Neuronal stem cell (in vitro differentiated cells): Measurements from ENCODE around the gene CYP4A11.
A peak's percentile ranks its signal among the peaks of the same experiment; 100 is the strongest.
"Not testable (repeated sequence)": the region's sequence is repeated elsewhere in the genome, so short reads cannot be mapped to it uniquely, and the experiment has no call there.

ENCODE experiments used
- DNase-seq: peaks from one replicate; pipeline ENCODE4 v3.0.0-alpha.2; 2013; ENCODE audit warnings: low spot score
- H2AFZ ChIP-seq: one replicate; pipeline ENCODE4 v1.6.1; 2013; ENCODE audit warnings: mild to moderate bottlenecking, low read length, inconsistent platforms
- H2AK5ac ChIP-seq: 2 replicates; pipeline ENCODE4 v1.6.1; 2013; ENCODE audit warnings: low read depth, mild to moderate bottlenecking, inconsistent platforms, low read length, moderate library complexity, mixed read lengths
- H2BK120ac ChIP-seq: 2 replicates; pipeline ENCODE4 v1.6.1; 2013; ENCODE audit warnings: low read depth, mild to moderate bottlenecking, inconsistent platforms, low read length, moderate library complexity, mixed read lengths
- H2BK12ac ChIP-seq: one replicate; pipeline ENCODE4 v1.6.1; 2013; ENCODE audit warnings: low read length, inconsistent platforms
- H2BK15ac ChIP-seq: 2 replicates; pipeline ENCODE4 v1.6.1; 2013; ENCODE audit warnings: mild to moderate bottlenecking, low read length, inconsistent platforms, mixed read lengths
- H2BK5ac ChIP-seq: one replicate; pipeline ENCODE4 v1.6.1; 2013; ENCODE audit warnings: inconsistent platforms, mild to moderate bottlenecking, low read length, moderate library complexity
- H3K14ac ChIP-seq: one replicate; pipeline ENCODE4 v1.6.1; 2013; ENCODE audit warnings: low read length, inconsistent platforms
- H3K18ac ChIP-seq: 2 replicates; pipeline ENCODE4 v1.6.1; 2013; ENCODE audit warnings: low read length, inconsistent platforms
- H3K23ac ChIP-seq: 2 replicates; pipeline ENCODE4 v1.6.1; 2013; ENCODE audit warnings: low read depth, mild to moderate bottlenecking, mixed read lengths, low read length, inconsistent platforms; ENCODE audit not compliant: poor library complexity
- H3K27ac ChIP-seq: replicated peaks from 3 replicates; pipeline ENCODE4 v1.5.1; 2013; ENCODE audit warnings: low read length, inconsistent platforms
- H3K27me3 ChIP-seq, 3 experiments: 2 replicates each; pipeline ENCODE4 v1.6.1; 2013; ENCODE audit warnings: low read length in 3 of 3, mild to moderate bottlenecking in 2 of 3, inconsistent platforms in 1 of 3, low read depth in 1 of 3, mixed read lengths in 1 of 3, moderate library complexity in 1 of 3; ENCODE audit not compliant: control insufficient read depth in 3 of 3, insufficient read depth in 3 of 3
- H3K36me3 ChIP-seq, 2 donors: replicated peaks in 1 of 2; 2 replicates each; pipeline ENCODE4 v1.6.1; 2013; ENCODE audit warnings: low read length in 2 of 2; ENCODE audit not compliant: control insufficient read depth in 2 of 2, insufficient read depth in 2 of 2
- H3K4ac ChIP-seq: 2 replicates; pipeline ENCODE4 v1.6.1; 2013; ENCODE audit warnings: inconsistent platforms, mild to moderate bottlenecking, low read length, moderate library complexity
- H3K4me1 ChIP-seq, 2 donors: 1 replicate in 1 of 2; 2 replicates in 1 of 2; pipeline ENCODE4 v1.6.1; 2013; ENCODE audit warnings: low read length in 2 of 2, low read depth in 1 of 2; ENCODE audit not compliant: control insufficient read depth in 2 of 2, insufficient read depth in 1 of 2
- H3K4me2 ChIP-seq: one replicate; pipeline ENCODE4 v1.6.1; 2013; ENCODE audit warnings: mild to moderate bottlenecking, low read length, inconsistent platforms; ENCODE audit not compliant: insufficient read depth, poor library complexity, severe bottlenecking
- H3K4me3 ChIP-seq, 2 donors: 2 replicates each; pipeline ENCODE4 v1.5.1; 2013; ENCODE audit warnings: low read length in 2 of 2, mild to moderate bottlenecking in 2 of 2, inconsistent platforms in 1 of 2, moderate library complexity in 1 of 2
- H3K79me1 ChIP-seq: one replicate; pipeline ENCODE4 v1.6.1; 2013; ENCODE audit warnings: low read depth, mild to moderate bottlenecking, inconsistent platforms, low read length, moderate library complexity
- H3K9ac ChIP-seq: one replicate; pipeline ENCODE4 v1.6.1; 2013; ENCODE audit warnings: mild to moderate bottlenecking, low read depth, low read length, inconsistent platforms; ENCODE audit not compliant: poor library complexity
- H3K9me3 ChIP-seq, 2 donors: replicated peaks in 1 of 2; 2 replicates each; pipeline versions ENCODE3 to v1.6.1; 2013; ENCODE audit warnings: low read length in 2 of 2, mild to moderate bottlenecking in 2 of 2, inconsistent platforms in 1 of 2, low read depth in 1 of 2, mixed read lengths in 1 of 2, moderate library complexity in 1 of 2; ENCODE audit not compliant: control insufficient read depth in 2 of 2, insufficient read depth in 1 of 2
- H4K8ac ChIP-seq: one replicate; pipeline ENCODE4 v1.6.1; 2013; ENCODE audit warnings: low read depth, mild to moderate bottlenecking, inconsistent platforms, low read length, moderate library complexity
- H4K91ac ChIP-seq: one replicate; pipeline ENCODE4 v1.6.1; 2013; ENCODE audit warnings: low read length, low read depth, mild to moderate bottlenecking, inconsistent platforms; ENCODE audit not compliant: poor library complexity
- WGBS, 2 donors: extraction: QIAGEN DNeasy Blood & Tissue Kit; methylation state at CpG; one replicate each; pipeline ENCODE4 v1.1.7; 2013; ENCODE audit warnings: missing lambda C conversion rate in 2 of 2, mixed read lengths in 1 of 2; ENCODE audit not compliant: insufficient read length in 2 of 2, insufficient replicate concordance in 1 of 2; ENCODE audit errors: extremely low coverage in 2 of 2; 5-methylcytosine and 5-hydroxymethylcytosine counted together

Gene CYP4A11

DNA sequence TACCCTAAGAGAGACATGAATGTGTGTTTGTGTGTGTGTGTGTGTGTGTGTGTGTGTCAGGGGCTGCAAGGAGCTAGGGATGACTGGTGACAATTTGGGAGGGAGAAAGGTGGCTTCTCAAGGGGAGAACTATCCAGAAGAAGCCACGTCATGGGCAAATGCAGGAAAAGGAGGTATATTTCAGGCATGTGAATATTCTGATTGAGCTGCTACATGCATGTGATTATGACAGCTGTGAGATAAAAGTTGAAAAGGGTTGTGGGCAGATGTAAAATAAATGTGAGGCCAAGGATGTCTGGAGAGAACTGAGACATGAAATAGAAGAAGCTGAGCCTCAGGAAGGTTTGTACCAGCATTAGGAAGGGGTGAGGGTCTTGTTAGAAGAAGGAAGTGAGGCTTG lies 4.5 kb downstream of the CYP4A11 start:
- Histone ChIP-seq H3K4ac (no peak overlapping the region), H3K27me3 (no peaks in the 10 kb centered on the region), H2BK120ac (no peak overlapping the region), H3K27ac (no peak overlapping the region), H4K91ac (no peak overlapping the region), H2BK12ac (no peak overlapping the region), H3K4me3 (no peak overlapping the region), H4K8ac (no peak overlapping the region), H2AFZ (no peak overlapping the region), H3K4me1 (no peaks in the 10 kb centered on the region), H3K79me1 (no peaks in the 10 kb centered on the region), H2BK5ac (no peak overlapping the region), H3K23ac (no peak overlapping the region), H3K9me3 (no peaks in the 10 kb centered on the region), H3K4me2 (no peak overlapping the region), H2BK15ac (no peak overlapping the region), H3K14ac (no peak overlapping the region), H3K36me3 (no peaks in the 10 kb centered on the region), H3K9ac (no peak overlapping the region), H2AK5ac (no peak overlapping the region), H3K18ac (no peak overlapping the region)
- no CpG with 5 or more reads among the region's 1 CpG for WGBS, 2 donors
- DNase-seq = no peak

DNA sequence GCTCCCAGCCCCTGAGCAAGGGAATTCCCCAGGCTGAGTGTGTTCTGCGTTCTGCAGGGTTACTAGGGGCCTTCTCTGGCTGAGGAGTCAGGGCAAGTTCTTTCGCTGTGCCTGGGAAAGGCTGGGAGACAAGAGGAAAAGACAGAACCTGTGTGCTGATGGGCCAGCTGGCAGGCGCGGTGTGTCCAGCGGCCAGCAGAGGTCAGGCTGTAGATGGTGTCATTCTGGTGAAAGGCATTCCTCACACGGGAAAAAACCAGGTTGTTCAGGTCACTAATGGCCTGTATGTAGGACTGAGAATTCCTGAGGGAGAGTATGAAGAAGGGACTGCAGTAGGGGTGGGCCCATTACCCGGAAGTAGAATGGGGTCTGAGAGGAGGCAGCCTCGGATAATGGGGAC lies 6.4 kb downstream of the CYP4A11 start:
- not testable (repeated sequence) for H2BK12ac ChIP-seq, H2BK15ac ChIP-seq, H3K36me3 ChIP-seq, H3K9me3 ChIP-seq, H3K4me2 ChIP-seq, H2BK5ac ChIP-seq, H3K4ac ChIP-seq, H3K27ac ChIP-seq, H4K8ac ChIP-seq, H2BK120ac ChIP-seq, H2AFZ ChIP-seq, H2AK5ac ChIP-seq, H3K4me1 ChIP-seq, H3K18ac ChIP-seq, H4K91ac ChIP-seq, H3K79me1 ChIP-seq, H3K9ac ChIP-seq, H3K27me3 ChIP-seq, H3K4me3 ChIP-seq, H3K14ac ChIP-seq, H3K23ac ChIP-seq
- peak; percentile 12 for DNase-seq
- no CpG with 5 or more reads among the region's 8 CpGs for WGBS, 2 donors

DNA sequence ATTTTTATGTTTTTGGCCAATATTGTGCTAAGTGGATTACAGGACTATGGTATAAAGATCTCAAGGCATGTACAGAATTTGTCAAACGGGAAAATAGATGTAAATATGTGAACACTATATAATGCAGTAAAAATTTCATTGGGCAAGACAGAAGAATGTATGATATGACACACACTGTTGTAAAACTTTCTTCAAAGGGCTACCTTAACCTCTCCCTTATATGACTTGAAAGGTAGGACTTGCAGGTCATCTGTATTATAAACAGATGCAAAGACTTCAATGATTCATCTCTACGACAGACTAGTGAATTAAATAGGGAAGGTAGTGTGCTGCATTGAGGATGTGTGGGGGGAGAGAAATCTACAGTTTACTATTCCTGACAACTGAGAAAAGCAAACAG lies 9.3 kb downstream of the CYP4A11 start:
- not testable (repeated sequence) for H3K4me1 ChIP-seq, H2BK120ac ChIP-seq, H3K9ac ChIP-seq, H2BK15ac ChIP-seq, H2AFZ ChIP-seq, H4K8ac ChIP-seq, H2BK12ac ChIP-seq, DNase-seq, H3K4me3 ChIP-seq, H3K9me3 ChIP-seq, H2AK5ac ChIP-seq, H3K79me1 ChIP-seq, H3K14ac ChIP-seq, H3K27ac ChIP-seq, H3K27me3 ChIP-seq, H3K4ac ChIP-seq, H3K23ac ChIP-seq, H3K18ac ChIP-seq, H3K4me2 ChIP-seq, H2BK5ac ChIP-seq, H4K91ac ChIP-seq, H3K36me3 ChIP-seq
- WGBS, 2 donors = no CpG with 5 or more reads among the region's 2 CpGs

DNA sequence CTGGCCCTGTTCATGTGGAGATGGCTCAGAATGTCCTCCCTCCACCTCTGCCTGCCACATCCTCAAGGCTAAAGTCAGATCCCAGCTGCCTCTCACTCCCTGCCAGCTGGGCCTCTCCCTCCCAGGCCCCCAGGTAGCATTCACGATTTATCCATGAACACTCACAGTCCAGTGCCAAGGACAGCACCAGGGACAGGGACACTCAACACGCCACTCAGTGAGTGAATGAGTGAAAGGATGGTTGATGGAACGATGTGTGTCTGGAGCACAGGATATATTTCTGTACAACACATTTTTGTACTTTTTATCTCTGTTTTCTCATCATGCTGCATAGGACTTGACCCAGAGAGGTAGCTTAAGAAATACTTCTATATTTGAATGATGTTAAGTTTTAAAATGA lies 10.1 kb downstream of the CYP4A11 start:
- peak overlapping the region; percentile 11 for H3K4me2 ChIP-seq
- no CpG with 5 or more reads among the region's 3 CpGs for WGBS, 2 donors
- no peak overlapping the region for H3K4ac ChIP-seq
- H2BK15ac ChIP-seq = no peak overlapping the region
- no peak overlapping the region for H3K4me3 ChIP-seq
- no peak overlapping the region for H3K27ac ChIP-seq
- no peaks in the 10 kb centered on the region for H3K9me3 ChIP-seq
- H3K14ac ChIP-seq = peak overlapping the region; percentile 56
- H2AFZ ChIP-seq = no peak overlapping the region
- no peak overlapping the region for H2BK12ac ChIP-seq
- no peaks in the 10 kb centered on the region for H3K4me1 ChIP-seq
- H4K91ac ChIP-seq = no peak overlapping the region
- no peak overlapping the region for H3K23ac ChIP-seq
- no peaks in the 10 kb centered on the region for H3K27me3 ChIP-seq
- H3K18ac ChIP-seq = no peak overlapping the region
- H4K8ac ChIP-seq = no peak overlapping the region
- no peaks in the 10 kb centered on the region for H3K79me1 ChIP-seq
- DNase-seq = no peak
- no peaks in the 10 kb centered on the region for H3K36me3 ChIP-seq
- no peak overlapping the region for H2AK5ac ChIP-seq
- no peak overlapping the region for H3K9ac ChIP-seq
- H2BK5ac ChIP-seq = no peak overlapping the region
- H2BK120ac ChIP-seq = no peak overlapping the region
